SIG-M5 (cell line): ENCODE results near the gene NDUFAB1.
"Not testable (repeated sequence)": the region's sequence is repeated elsewhere in the genome, so short reads cannot be mapped to it uniquely, and the experiment has no call there.

Experiments
- DNase-seq: peaks from one replicate; lab custom pipeline; 2025; lab: John Stamatoyannopoulos, UW

The NDUFAB1 gene

GRCh38 chr16:23584186-23585076, 11.7 kb downstream of the NDUFAB1 start:
- no peak for DNase-seq

DNA sequence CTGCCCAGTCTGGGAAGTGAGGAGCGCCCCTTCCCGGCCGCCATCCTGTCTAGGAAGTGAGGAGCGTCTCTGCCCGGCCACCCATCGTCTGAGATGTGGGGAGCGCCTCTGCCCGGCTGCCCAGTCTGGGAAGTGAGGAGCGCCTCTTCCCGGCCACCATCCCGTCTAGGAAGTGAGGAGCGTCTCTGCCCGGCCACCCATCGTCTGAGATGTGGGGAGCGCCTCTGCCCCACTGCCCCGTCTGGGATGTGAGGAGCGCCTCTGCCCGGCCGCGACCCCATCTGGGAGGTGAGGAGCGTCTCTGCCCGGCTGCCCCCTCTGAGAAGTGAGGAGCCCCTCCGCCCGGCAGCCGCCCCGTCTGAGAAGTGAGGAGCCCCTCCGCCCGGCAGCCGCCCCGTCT, 12.8 kb downstream of the NDUFAB1 start:
- DNase-seq, result not testable (repeated sequence)

DNA sequence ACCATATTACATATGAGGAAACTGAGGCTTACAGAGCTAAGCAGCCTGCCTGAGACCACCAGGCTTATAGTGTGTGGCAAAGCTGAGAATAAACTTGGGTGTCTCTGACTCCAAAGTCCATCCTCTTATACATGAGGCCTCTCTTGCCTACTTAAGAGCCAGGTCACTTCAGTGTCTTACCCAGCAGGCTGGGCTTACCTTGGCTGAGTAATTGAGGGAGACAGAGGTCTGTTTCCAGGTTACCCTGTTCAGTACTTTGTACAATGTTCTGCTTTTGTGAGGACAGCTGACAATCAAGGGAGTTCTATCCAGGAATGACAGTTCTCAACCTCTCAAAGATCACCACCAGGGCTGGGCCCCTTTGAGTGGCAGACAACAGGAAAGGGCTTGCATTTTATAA, 14.4 kb downstream of the NDUFAB1 start:
- DNase-seq, result no peak

DNA sequence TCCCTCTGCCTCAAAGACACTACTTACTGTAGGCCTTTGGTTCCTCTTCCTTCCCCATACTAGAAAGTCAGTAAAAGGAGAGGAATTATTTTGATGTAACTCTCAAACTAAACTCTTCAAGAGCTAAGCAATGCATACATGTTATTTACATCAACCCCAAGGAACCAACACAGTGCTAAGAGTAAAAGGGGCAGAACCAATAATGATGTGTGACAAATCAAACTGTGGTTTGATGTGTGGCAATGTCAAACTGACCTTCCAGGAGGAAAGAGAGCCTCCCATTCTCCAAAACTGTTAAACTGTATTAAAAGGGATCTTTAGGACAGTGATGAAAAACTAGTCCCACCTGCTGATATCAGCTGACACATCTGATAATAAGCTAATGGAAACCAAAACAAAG, 15.7 kb downstream of the NDUFAB1 start:
- no peak for DNase-seq

- DNase-seq, result no peak
These were observed 16.7 kb downstream of the NDUFAB1 start for GRCh38 chr16:23579371-23579770.

- no peak for DNase-seq
These were observed 17.9 kb downstream of the NDUFAB1 start for GRCh38 chr16:23578101-23578830.

- no peak for DNase-seq
These were observed 18.6 kb downstream of the NDUFAB1 start for GRCh38 chr16:23577493-23577892.

- DNase-seq, result no peak
These were observed 20.3 kb downstream of the NDUFAB1 start for GRCh38 chr16:23575834-23576233.

GRCh38 chr16:23573817-23574216, 22.3 kb downstream of the NDUFAB1 start:
- DNase-seq, result no peak

GRCh38 chr16:23572394-23572793, 23.7 kb downstream of the NDUFAB1 start:
- no peak for DNase-seq

DNA sequence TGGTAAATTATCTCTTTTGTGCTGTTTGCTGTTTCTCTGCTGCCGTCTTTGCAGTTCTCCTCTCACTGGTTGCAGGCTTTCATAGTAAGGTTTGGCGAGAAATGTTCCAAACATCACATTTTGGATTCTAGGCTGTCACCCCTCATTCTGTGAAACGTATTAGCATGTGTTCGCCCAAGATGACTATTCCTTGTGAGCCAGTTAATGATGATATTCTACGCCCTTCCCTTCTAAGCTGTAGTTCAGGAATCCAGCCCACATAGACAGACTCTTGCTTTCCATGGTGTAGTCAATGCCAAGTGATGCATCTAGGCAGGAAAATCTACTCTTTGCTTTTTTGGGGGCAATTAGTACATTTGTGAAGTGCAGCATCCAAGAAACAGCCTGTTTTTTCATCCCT, 24.2 kb downstream of the NDUFAB1 start:
- no peak for DNase-seq

DNA sequence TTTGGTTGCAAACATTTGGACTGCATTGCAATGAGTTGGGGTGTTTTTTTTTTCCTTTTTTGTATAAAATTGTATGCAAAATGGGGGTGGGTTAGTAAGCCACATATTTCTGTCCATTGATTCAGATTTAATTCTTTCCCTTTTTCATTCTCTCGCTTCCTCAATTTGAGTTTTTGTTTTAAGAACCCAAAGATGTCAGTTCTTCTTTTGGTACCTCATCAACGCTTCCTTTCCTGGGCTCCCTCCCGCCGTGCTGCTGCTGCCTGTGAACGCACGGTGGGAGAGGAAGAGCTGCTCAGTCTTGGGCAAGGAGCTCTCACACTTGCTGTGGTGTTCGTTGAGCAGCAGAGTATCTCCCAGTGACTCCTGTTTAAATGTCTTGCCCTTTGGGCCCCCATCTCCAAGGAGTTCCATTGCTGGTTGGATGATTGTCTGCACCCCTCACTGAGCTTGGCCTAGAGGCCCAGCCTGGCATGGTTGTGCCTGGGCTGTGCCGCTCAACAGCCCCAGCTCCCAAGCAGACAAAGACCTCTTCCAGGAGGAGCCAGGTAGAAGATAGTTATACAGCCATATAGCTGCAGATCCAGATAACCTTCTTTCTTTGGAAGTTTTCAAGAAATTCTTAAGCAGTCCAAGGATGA, 25.0 kb downstream of the NDUFAB1 start:
- peak; percentile 53 for DNase-seq

- DNase-seq, result no peak
These were observed 28.5 kb downstream of the NDUFAB1 start for GRCh38 chr16:23567602-23568001.

- no peak for DNase-seq
These were observed 29.4 kb downstream of the NDUFAB1 start for GRCh38 chr16:23566724-23567123.

GRCh38 chr16:23564575-23565363, 31.3 kb downstream of the NDUFAB1 start:
- no peak for DNase-seq

DNA sequence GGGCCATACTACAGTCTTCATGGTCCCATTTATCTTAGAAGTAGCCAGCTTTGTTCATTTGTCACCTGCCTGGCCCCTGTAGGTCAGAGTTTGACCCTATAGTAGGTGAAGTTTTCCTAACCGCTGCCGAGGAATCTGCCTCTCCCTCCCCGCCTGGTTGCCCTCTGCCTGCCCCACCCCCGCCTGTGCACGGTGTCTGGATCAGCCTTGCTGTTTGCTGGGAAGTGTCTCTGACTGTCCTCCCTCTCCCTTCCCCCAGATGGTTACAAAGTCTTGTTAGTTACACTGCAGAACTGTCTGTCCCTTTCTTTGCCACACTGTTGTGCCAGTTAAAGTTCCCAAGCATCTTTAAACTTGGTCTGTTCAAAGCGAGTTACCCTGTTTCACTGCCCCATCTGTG, 32.9 kb downstream of the NDUFAB1 start:
- DNase-seq, result no peak

DNA sequence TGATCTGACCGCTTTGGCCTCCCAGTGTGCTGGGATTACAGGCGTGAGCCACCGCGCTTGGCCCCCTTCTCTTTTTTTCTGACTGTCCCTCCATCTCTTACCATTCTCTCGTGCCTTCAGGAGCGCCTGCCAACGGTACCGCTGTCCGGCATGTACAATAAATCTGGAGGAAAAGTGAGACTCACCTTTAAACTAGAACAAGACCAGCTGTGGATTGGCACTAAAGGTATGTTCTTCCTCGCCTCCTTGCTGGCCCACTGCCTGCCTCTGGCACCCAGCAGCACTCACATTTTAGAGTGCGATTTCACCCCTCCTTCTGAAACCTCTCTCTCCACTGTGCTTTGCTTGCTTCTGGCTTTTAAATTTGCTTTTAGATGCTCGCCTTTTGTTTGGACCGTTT, 33.6 kb downstream of the NDUFAB1 start:
- no peak for DNase-seq

DNA sequence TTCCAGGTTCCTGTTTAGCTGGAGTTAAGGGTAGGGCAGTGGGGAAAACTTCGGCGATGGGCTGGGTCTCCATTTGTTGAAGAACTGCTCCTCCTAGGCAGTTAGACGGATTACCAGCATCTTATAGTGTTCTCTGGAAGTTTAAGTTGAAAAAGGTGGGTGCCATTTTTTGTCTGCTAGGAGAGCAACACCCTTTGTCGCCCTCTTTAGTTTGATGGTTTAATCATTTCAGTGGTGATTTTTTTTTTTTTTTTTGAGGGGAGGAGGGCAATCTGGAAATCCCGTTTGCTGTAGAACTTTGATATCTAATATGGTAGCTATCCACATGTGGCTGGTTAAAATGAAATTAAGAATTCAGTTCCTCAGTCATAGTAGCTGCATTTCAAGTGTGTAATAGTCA, 34.5 kb downstream of the NDUFAB1 start:
- no peak for DNase-seq

DNA sequence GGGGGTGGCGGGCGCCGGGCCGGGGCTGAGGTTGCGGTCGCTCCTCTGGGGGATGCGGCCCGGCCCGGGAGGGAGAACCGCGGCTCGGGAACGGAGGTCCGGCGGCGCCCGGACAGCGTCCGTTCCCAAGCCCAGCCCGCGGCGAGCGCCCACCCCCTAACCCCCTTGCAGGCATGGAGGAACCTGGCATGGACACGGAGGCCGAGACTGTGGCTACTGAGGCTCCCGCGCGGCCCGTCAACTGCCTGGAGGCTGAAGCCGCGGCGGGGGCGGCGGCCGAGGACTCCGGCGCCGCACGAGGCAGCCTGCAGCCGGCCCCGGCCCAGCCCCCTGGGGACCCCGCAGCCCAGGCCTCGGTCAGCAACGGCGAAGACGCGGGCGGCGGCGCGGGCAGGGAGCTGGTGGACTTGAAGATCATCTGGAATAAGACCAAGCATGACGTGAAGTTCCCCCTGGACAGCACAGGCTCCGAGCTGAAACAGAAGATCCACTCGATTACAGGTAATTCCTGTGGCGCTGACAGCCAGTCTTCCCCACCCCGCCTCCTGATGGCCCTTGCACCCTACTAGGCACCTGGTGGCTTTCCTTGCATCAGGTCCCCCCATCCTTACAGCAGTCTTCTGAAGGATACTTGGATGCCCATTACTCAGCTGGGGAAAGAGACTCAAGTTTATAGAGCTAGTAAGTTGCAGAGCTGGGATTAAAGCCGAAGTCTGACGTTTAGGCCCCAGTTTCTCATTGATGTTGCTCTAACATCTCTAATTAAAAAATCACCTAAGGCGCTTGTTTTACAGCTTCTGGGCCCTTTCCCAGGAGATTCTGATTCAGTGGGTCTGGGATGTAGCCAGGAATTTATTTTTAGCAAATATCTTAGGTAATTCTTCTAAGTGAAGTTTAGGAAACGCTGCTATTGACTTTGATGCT, 38.1 kb downstream of the NDUFAB1 start:
- DNase-seq, result no peak

DNA sequence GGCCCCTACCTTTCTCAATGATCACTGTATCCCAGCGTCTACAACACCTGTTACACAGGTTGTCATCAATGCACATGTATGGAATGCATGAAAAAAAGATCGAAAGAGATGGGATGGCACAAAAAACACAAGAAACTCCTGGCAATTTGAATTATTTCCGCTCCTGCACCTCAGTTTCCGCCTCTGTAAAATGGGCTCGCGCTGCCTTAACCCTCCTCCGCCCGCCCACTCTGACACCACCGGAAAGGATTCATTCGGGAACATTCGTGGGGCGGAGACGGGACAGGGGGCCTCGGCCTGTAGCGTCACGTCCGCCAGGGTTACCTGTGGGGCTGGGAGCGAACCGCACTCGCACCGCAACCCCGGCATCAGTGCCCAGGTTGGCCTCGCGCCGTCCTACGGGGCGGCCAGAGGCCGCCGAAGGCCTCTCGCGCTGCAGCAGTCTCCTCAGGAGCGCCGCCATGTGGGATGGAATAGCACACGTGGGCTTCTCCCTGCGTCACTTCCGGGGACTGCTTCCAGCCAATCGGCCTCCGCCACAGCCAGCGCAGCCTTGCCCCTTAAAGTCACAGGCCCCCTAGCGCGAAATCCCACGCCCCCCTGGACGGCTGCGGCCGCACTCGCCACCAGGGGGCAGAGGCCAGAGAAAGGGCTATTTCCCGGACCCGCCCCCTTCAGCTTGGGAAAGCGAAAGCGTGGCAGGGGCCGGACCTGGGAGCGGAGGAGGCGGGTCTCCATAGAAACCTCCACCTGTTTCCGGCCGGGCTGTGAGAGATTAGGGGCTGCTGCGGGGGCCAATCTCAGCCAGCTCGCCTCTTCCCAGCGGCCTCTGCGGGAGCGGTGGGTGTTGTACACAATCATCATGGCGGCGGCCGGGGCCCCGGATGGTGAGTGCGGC, 39.0 kb downstream of the NDUFAB1 start, which contains the start of the genes EARS2 and UBFD1:
TSS of gene EARS2 (minus strand) at position 470 of the 898 bp plus-strand sequence. CDS start at position 463, 7 bp downstream.
TSS of gene UBFD1 (plus strand) at position 847 of the 898 bp plus-strand sequence. CDS start at position 863, 16 bp downstream.
- DNase-seq, result peak; percentile 96
